Activated CD8-positive, alpha-beta memory T cell treated with anti-CD3 and anti-CD28 coated beads, Interleukin-2, amount 10 ng/mL, durations not matched to agents 7 days and 5 days (primary cell): ENCODE data around the gene ACACB. TPM values are rescaled to one million over a fixed set of nuclear protein-coding genes. Genes with fewer than 3 reads are reported as not detected.

ENCODE experiments used
- ATAC-seq: fragments of 150-1000 bp; cut with Tn5 transposase; one replicate; pipeline ENCODE4 v1.10.0; 2021; ENCODE audit warnings: moderate library complexity
- CTCF ChIA-PET: fragments of 350-600 bp; sonication (Branson Sonifier 250); formaldehyde crosslinking; loops from one replicate; lab custom pipeline; 2021; ENCODE audit warnings: antibody characterized with exemption; lab: Charles Lee
- DNase-seq: peaks from one replicate; pipeline ENCODE4 v3.0.0-alpha.2; 2020
- H3K27ac Mint-ChIP-seq: one replicate; pipeline ENCODE4 v1.8.0; 2021; ENCODE audit warnings: mild to moderate bottlenecking, mixed read lengths
- H3K27me3 Mint-ChIP-seq: one replicate; pipeline ENCODE4 v1.8.0; 2021; ENCODE audit warnings: mixed read lengths
- H3K36me3 Mint-ChIP-seq: one replicate; pipeline ENCODE4 v1.8.0; 2021; ENCODE audit warnings: mild to moderate bottlenecking, mixed read lengths
- H3K4me1 Mint-ChIP-seq: one replicate; pipeline ENCODE4 v1.8.0; 2021; ENCODE audit warnings: mixed read lengths
- H3K4me3 Mint-ChIP-seq: one replicate; pipeline ENCODE4 v1.8.0; 2021; ENCODE audit warnings: mild to moderate bottlenecking, moderate library complexity, mixed read lengths
- H3K9me3 Mint-ChIP-seq: one replicate; pipeline ENCODE4 v1.8.0; 2022; ENCODE audit warnings: low read depth, mixed read lengths
- total RNA-seq, 2 experiments: library from RNA; stranded (reverse); gene quantifications; one replicate each; pipeline ENCODE4 v1.2.3, GENCODE V29; 2021

The ACACB gene
- total RNA-seq, 2 experiments from 2014 or later = 10.4 to 15.1 TPM

DNA sequence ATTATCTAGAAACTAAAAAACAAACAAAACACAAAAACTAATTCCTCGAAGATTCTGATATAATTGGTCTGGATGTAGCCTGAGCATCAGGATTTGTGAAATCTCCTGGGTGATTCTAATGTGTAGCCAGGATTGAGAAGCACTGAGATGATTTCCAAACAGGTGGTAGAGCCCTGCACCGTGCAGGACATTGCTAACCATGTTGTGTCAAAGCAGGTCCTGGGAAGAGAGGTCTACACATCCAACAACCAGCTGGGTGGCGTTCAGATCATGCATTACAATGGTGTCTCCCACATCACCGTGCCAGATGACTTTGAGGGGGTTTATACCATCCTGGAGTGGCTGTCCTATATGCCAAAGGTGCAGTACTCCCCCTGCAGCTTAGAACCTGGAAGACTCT, 136.4 kb downstream of the ACACB start:
- Mint-ChIP-seq H3K9me3 (peaks cover 12% of the 10 kb centered on the region), H3K4me3 (no peak overlapping the region), H3K27ac (no peak overlapping the region), H3K27me3 (no peaks in the 10 kb centered on the region), H3K4me1 (peaks cover 6% of the 10 kb centered on the region), H3K36me3 (peaks cover 27% of the 10 kb centered on the region)
- CTCF ChIA-PET = interaction anchor here (0.6 kb wide), 1 partner anchor 11 kb away, joined by 3 read pairs; no protein-coding TSS in a partner anchor
- ATAC-seq (no peak), DNase-seq (no peak)

DNA sequence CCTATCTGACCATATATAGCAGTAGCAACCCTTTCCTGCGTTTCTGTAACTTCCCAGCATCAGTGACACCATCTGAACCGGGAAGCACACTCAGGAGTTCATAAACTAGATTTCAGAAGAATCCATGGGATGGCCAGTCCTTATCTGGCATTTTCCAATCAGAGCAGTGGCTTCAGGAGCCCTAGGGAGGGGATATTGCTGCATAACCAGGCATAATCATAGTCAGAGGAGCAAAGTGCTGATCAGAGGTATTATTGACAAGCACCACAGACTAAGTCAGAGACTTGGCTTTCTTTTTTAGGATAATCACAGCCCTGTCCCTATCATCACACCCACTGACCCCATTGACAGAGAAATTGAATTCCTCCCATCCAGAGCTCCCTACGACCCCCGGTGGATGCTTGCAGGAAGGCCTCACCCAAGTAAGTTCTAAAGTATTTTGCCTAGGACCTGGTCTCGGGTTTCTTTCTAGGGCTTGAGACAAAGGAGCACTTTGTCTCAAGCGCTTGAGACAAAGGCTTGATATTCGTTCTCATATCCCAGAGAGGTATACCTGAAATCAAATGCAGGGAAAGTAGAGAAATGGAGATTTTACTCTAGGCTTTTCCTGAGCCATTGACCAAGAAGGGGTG, 137.6 kb downstream of the ACACB start:
- no peak for ATAC-seq
- DNase-seq = no peak
- Mint-ChIP-seq H3K4me3 (no peak overlapping the region), H3K27me3 (no peaks in the 10 kb centered on the region), H3K27ac (no peak overlapping the region), H3K4me1 (peaks cover 6% of the 10 kb centered on the region), H3K36me3 (peaks cover 27% of the 10 kb centered on the region), H3K9me3 (peaks cover 12% of the 10 kb centered on the region)
- CTCF ChIA-PET = no interaction called here

DNA sequence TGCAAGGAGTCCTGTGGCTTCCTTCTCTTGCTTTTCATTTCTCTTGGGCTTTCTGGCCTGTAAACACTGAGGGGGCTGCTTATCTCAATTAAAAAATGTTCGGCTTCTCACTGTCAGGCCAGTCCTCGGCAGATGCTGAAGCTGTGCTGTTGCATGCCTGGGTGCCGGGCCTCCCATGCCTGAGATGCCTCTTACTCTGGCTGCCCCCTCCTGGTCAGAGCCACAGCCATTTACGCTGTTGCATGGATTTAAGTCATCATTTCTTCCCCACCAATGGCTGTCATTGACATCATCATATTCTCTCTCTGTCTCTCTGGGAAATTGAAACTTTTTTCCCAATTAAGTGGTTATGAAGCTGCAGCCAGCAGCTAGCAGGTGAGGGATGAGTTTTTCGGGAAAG, 139.0 kb downstream of the ACACB start:
- CTCF ChIA-PET = interaction anchor here (1.3 kb wide), 1 partner anchor 9 kb away, joined by 3 read pairs; no protein-coding TSS in a partner anchor
- H3K9me3 Mint-ChIP-seq = peaks cover 12% of the 10 kb centered on the region
- H3K4me3 Mint-ChIP-seq = no peak overlapping the region
- ATAC-seq (no peak), DNase-seq (no peak)
- H3K27me3 Mint-ChIP-seq = no peaks in the 10 kb centered on the region
- peaks cover 2% of the 10 kb centered on the region for H3K4me1 Mint-ChIP-seq
- peaks cover 27% of the 10 kb centered on the region for H3K36me3 Mint-ChIP-seq
- H3K27ac Mint-ChIP-seq = no peak overlapping the region

DNA sequence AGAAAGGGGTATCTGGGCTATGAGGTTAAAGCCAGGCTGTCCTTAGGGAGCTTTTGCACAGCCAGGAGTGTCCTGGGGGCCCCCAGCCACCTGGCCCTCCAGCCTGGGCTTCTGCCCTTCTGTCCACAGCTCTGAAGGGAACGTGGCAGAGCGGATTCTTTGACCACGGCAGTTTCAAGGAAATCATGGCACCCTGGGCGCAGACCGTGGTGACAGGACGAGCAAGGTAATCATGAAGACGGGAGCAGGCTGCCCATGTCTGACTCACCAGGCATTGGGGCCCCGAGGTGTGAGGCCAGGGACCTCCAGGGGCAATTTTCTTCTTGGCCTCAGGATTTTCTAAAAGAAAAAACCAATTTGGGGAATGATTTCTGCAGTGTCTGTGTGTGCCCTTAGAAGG, 139.6 kb downstream of the ACACB start:
- CTCF ChIA-PET = interaction anchor here (1.3 kb wide), 1 partner anchor 8 kb away, joined by 3 read pairs; no protein-coding TSS in a partner anchor
- Mint-ChIP-seq H3K9me3 (peaks cover 12% of the 10 kb centered on the region), H3K36me3 (peaks cover 25% of the 10 kb centered on the region), H3K27me3 (no peaks in the 10 kb centered on the region), H3K4me3 (no peak overlapping the region), H3K27ac (no peak overlapping the region), H3K4me1 (no peaks in the 10 kb centered on the region)
- DNase-seq = no peak
- ATAC-seq = no peak

DNA sequence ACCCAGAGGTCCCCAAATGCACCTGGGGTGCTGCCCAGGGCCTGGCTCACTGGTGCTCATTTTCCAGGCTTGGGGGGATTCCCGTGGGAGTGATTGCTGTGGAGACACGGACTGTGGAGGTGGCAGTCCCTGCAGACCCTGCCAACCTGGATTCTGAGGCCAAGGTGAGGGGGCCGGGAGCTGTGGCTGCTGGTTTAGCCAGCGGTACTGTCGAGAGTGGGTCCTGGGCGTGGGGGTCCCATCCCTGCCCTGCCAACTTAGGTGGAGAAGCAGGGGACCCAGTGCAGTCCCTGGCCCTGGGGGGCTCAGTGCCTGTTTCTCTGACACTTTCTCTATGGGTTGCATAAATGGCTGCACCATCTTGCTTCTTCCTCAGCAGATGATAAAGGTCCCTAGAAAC, 141.8 kb downstream of the ACACB start:
- CTCF ChIA-PET = interaction anchor here (1.6 kb wide), 1 partner anchor 127 kb away, joined by 3 read pairs; no protein-coding TSS in a partner anchor
- Mint-ChIP-seq H3K9me3 (peaks cover 9% of the 10 kb centered on the region), H3K27ac (no peak overlapping the region), H3K36me3 (peaks cover 14% of the 10 kb centered on the region), H3K4me1 (no peaks in the 10 kb centered on the region), H3K27me3 (no peaks in the 10 kb centered on the region), H3K4me3 (no peak overlapping the region)
- no peak for ATAC-seq
- no peak for DNase-seq

DNA sequence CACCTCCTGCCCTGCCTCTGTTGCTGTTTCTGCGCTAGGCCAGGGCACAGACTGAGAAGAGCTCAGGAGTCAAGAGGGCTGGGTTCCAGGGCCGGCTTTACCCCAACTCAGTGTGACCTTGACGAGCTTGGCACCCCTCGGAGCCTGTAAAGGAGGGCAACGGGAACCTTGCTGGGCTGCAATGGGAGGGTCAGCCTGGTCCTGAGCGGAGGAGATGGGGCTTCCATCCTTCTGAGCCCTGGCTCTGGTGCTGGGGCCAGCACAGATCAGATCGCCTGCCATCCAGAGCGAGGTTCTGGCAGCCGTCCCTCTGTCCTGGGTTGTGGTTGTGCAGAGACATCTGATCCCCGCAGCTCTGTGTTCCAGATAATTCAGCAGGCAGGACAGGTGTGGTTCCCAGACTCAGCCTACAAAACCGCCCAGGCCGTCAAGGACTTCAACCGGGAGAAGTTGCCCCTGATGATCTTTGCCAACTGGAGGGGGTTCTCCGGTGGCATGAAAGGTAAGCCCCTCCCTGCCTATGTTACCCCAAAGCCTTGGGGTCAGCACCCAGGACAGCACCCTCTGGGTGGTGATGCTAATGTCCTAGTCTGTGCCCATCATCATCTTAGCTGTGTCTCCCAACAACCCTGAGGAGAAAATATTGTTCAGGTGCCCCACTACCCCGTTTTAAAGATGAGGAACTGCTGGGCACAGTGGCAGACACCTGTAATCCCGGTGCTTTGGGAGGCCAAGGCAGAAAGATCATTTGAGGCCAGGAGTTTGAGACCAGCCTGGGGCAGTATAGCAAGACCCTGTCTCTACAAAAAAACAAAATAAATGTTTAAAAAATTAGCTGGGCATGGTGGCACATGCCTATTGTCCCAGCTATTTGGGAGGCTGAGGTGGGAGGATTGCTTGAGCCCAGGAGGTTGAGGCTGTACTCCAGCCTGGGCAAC, 142.5 kb downstream of the ACACB start:
- Mint-ChIP-seq H3K27me3 (no peaks in the 10 kb centered on the region), H3K27ac (no peak overlapping the region), H3K36me3 (peaks cover 7% of the 10 kb centered on the region), H3K4me3 (no peak overlapping the region), H3K4me1 (no peaks in the 10 kb centered on the region), H3K9me3 (peaks cover 3% of the 10 kb centered on the region)
- CTCF ChIA-PET = interaction anchor here (1.6 kb wide), 1 partner anchor 126 kb away, joined by 3 read pairs; no protein-coding TSS in a partner anchor
- ATAC-seq = no peak
- DNase-seq = no peak

DNA sequence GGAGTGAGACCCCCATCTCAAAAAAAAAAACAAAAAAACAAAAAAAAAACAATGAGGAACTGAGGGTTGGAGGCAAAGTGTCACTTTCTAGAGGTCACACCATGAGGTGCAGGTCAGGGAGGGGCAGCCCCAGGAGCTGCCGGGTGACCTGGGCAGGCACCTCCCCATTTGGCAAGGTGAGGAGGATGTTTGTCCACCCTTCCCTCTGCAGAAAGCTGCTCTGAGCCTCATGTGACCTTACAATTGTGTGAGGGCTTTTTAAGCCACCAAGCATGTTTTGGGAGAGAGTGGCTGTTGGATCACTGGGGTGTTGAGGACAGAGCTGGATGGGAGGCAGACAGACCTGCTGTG, 143.1 kb downstream of the ACACB start:
- ATAC-seq = no peak
- CTCF ChIA-PET = interaction anchor here (1.6 kb wide), 1 partner anchor 126 kb away, joined by 3 read pairs; no protein-coding TSS in a partner anchor

DNA sequence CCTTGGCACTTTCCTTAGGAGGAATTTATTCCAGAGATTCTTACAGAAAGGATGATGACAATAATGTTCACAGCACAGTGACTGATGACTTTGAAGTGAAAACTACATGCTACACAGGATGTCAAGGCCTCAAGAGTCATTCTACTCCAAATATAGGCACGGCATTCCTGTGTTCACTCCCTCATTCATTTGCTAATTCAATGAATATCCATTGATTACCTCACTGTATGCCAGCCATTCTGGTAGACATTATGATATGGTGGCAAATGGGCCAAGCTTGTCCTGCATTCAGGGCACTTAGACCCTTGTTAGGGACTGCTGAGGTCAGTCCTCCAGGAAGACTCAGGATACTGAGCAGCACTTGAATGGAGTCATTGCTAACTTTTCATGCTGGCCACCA, 144.7 kb downstream of the ACACB start:
- no peaks in the 10 kb centered on the region for H3K9me3 Mint-ChIP-seq
- no peak for DNase-seq
- H3K36me3 Mint-ChIP-seq = no peaks in the 10 kb centered on the region
- no peaks in the 10 kb centered on the region for H3K4me1 Mint-ChIP-seq
- CTCF ChIA-PET = no interaction called here
- H3K4me3 Mint-ChIP-seq = no peak overlapping the region
- H3K27me3 Mint-ChIP-seq = no peaks in the 10 kb centered on the region
- no peak overlapping the region for H3K27ac Mint-ChIP-seq
- ATAC-seq = no peak

More for the DNA sequence above, 143.1 kb downstream of the ACACB start:
- Mint-ChIP-seq H3K9me3 (peaks cover 3% of the 10 kb centered on the region), H3K27ac (no peak overlapping the region), H3K36me3 (peaks cover 3% of the 10 kb centered on the region), H3K4me3 (no peak overlapping the region), H3K4me1 (no peaks in the 10 kb centered on the region), H3K27me3 (no peaks in the 10 kb centered on the region)
- no peak for DNase-seq

DNA sequence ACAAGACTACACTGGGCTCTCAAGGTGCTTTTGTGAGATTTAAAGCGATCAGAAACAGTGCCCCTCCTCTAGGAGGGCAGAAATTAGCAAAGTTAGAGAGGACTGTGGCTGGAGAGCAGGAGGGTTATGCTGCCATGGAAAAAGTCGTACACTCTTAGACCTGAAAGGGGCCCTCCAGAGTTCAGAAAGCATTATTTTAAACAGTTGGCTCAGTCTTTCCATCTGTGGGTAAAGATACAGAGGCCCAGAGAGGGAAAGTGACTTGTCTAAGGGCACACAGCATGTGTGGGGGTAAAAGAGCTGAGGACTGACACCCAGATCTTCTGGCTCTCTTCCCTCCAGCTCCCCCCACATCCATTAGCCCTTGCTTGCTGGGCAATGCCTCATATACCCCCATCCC, 145.6 kb downstream of the ACACB start:
- Mint-ChIP-seq H3K36me3 (no peaks in the 10 kb centered on the region), H3K27me3 (no peaks in the 10 kb centered on the region), H3K4me3 (no peak overlapping the region), H3K9me3 (no peaks in the 10 kb centered on the region), H3K4me1 (no peaks in the 10 kb centered on the region), H3K27ac (no peak overlapping the region)
- DNase-seq (no peak), ATAC-seq (no peak)
- CTCF ChIA-PET = interaction anchor here (1.3 to 1.7 kb wide), 2 partner anchors 124 to 132 kb away, joined by 4 read pairs; no protein-coding TSS in a partner anchor

DNA sequence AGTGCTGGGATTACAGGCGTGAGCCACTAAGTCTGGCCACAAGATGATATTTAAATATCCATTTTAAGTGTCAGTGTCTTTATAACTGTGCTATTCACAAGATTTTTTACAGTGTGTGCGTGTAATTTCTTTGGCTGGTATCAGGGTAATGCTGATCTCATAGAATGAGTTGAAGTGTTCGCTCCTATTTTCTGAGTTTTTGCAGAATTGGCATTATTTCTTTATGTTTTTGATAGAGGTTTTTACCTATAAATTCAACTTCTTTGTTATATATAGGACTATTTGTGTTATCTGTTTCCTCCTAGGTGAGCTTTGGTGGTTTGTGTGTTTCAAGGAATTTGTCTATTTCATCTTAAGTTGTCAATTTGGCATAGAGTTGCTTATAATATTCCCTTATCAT, 147.1 kb downstream of the ACACB start:
- no peak overlapping the region for H3K4me3 Mint-ChIP-seq
- CTCF ChIA-PET = interaction anchor here (0.7 to 1.8 kb wide), 12 partner anchors 8 to 151 kb away, joined by 3 to 7 read pairs (median 5); no protein-coding TSS in a partner anchor
- no peaks in the 10 kb centered on the region for H3K4me1 Mint-ChIP-seq
- no peaks in the 10 kb centered on the region for H3K36me3 Mint-ChIP-seq
- H3K27ac Mint-ChIP-seq = no peak overlapping the region
- H3K9me3 Mint-ChIP-seq = no peaks in the 10 kb centered on the region
- DNase-seq (no peak), ATAC-seq (no peak)
- H3K27me3 Mint-ChIP-seq = no peaks in the 10 kb centered on the region

DNA sequence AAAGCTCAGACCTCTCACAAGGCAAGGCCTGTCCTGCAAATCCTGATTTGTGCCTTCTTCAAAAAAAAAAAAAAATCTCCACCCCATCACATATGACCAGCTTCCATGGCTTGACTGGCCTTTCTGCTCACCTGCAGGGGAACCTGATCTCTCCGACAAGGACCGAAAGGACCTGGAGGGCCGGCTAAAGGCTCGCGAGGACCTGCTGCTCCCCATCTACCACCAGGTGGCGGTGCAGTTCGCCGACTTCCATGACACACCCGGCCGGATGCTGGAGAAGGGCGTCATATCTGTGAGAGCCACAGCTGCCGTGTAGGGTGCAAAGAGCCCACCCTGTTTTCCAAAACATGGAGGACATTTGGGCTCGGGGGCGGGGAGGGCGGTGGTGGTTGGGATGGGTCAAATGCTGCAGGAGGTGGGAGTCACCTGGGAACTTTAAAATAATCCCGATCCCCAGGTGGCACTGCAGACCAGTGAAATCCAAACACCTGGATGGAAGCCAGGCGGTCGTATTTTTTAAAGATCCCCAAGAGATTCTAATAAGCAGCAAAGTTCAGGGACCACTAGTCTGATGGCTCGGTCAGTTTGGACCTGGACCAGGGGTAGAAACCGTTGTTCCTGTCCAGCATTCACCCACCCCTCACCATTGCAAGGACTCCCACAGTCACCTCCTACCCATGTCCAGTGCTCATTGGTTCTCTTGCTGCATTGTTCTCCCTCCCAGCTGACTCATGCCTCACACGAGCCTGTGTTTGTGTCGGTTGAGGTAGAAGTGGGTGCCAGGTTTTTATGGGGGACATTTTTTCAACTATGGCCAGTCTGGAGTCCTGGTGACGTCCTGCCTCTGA, 147.9 kb downstream of the ACACB start:
- Mint-ChIP-seq H3K27me3 (no peaks in the 10 kb centered on the region), H3K36me3 (no peaks in the 10 kb centered on the region), H3K9me3 (no peaks in the 10 kb centered on the region), H3K4me3 (no peak overlapping the region), H3K27ac (no peak overlapping the region), H3K4me1 (no peaks in the 10 kb centered on the region)
- CTCF ChIA-PET = interaction anchor here (0.7 to 1.8 kb wide), 12 partner anchors 9 to 152 kb away, joined by 3 to 7 read pairs (median 5); partner anchors contain the start of gene MYO1H
- peak; percentile 65 for DNase-seq
- peak; percentile 63 for ATAC-seq

DNA sequence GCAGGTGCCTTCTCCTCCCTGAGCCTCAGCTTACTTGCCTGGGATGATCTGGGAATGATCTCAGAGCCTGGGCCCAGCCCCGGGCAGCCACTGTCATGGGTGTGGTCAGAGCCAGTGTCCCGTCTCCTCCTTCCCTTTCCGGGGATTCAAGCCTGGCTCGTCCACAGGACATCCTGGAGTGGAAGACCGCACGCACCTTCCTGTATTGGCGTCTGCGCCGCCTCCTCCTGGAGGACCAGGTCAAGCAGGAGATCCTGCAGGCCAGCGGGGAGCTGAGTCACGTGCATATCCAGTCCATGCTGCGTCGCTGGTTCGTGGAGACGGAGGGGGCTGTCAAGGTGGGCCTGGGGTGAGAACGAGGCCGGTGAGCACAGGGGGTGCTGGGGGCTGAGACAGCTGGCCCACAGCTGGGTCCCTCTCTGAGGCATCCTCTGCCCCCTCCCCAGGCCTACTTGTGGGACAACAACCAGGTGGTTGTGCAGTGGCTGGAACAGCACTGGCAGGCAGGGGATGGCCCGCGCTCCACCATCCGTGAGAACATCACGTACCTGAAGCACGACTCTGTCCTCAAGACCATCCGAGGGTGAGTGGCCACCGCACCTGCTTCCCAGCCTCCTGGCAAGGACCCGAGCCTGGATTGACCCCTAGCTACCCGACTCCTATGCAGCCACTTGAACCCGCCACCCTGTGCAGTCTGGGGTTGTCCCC, 148.7 kb downstream of the ACACB start:
- H3K36me3 Mint-ChIP-seq = no peaks in the 10 kb centered on the region
- no peak overlapping the region for H3K27ac Mint-ChIP-seq
- CTCF ChIA-PET = interaction anchor here (1.4 to 1.8 kb wide), 2 partner anchors 118 to 120 kb away, joined by 5 to 7 read pairs; no protein-coding TSS in a partner anchor
- no peak for ATAC-seq
- no peaks in the 10 kb centered on the region for H3K4me1 Mint-ChIP-seq
- H3K9me3 Mint-ChIP-seq = no peaks in the 10 kb centered on the region
- DNase-seq = no peak
- no peak overlapping the region for H3K4me3 Mint-ChIP-seq
- H3K27me3 Mint-ChIP-seq = no peaks in the 10 kb centered on the region
